BJ (cell line): ENCODE data around the gene R3HDML. TPM values are rescaled to one million over a fixed set of nuclear protein-coding genes. Genes with fewer than 3 reads are reported as not detected.

Experiments
- CTCF ChIA-PET: fragments of 350-600 bp; formaldehyde crosslinking; extraction: SDS; loops from one replicate; lab custom pipeline; 2021; ENCODE audit warnings: antibody characterized with exemption, inconsistent platforms; lab: Yijun Ruan, JAX
- POLR2A ChIA-PET: fragments of 300-600 bp; sonication (Branson Sonifier 250); formaldehyde crosslinking; extraction: SDS; loops from one replicate; lab custom pipeline; 2021; ENCODE audit warnings: antibody characterized with exemption; lab: Charles Lee
- DNase-seq: peaks from one replicate; pipeline ENCODE4 v3.0.0-alpha.2; 2011; ENCODE audit warnings: low read depth
- H3K27me3 ChIP-seq: 2 replicates; pipeline ENCODE4 v1.6.0; 2011; ENCODE audit warnings: low read length; ENCODE audit not compliant: control insufficient read depth, insufficient read depth
- H3K36me3 ChIP-seq: 2 replicates; pipeline ENCODE4 v1.5.1; 2011; ENCODE audit warnings: low read length; ENCODE audit not compliant: control insufficient read depth, insufficient read depth
- H3K4me3 ChIP-seq: 2 replicates; pipeline ENCODE4 v1.5.1; 2011; ENCODE audit warnings: low read depth, mild to moderate bottlenecking, control low read depth, low read length
- CTCF ChIP-seq: IDR thresholded peaks from 2 replicates; pipeline ENCODE4 v1.5.1; 2011; ENCODE audit warnings: low read depth, mild to moderate bottlenecking, control low read depth, inconsistent platforms, low read length, moderate library complexity; ENCODE audit not compliant: insufficient read depth
- polyA minus RNA-seq: library from RNA; depleted of rRNA, polyadenylated mRNA; stranded (reverse); fragments of >200 nt; gene quantifications from 2 replicates; pipeline ENCODE4 v1.2.3, GENCODE V29; 2011; rRNA and poly(A)+ RNA removed
- polyA plus RNA-seq: library from polyadenylated mRNA; depleted of rRNA; stranded (reverse); fragments of >200 nt; gene quantifications from 2 replicates; pipeline ENCODE4 v1.2.3, GENCODE V29; 2011; rRNA removed

The R3HDML gene
- not detected in 2 replicates for polyA plus RNA-seq
- polyA minus RNA-seq, result not detected in 2 replicates

- DNase-seq, result no peak
- POLR2A ChIA-PET, result no interaction called here
- Histone ChIP-seq H3K4me3 (no peak within 1 kb of the TSS), H3K36me3 (no peaks in the 10 kb centered on the region), H3K27me3 (peaks cover 20% of the 10 kb centered on the region)
- CTCF ChIA-PET, result interaction anchor here (0.7 kb wide), 1 partner anchor 8 kb away, joined by 3 read pairs; no protein-coding TSS in a partner anchor
- no peak for TF ChIP-seq CTCF
Measured at GRCh38 chr20:44336725-44337380, at the start of gene R3HDML. TSS of gene R3HDML (plus strand) at chr20:44337043. CDS start at chr20:44337158, 115 bp downstream.

- POLR2A ChIA-PET, result no interaction called here
- no peak for DNase-seq
- TF ChIP-seq CTCF, result no peak
- no peak overlapping the region for H3K4me3 ChIP-seq
- CTCF ChIA-PET, result no interaction called here
- no peaks in the 10 kb centered on the region for H3K36me3 ChIP-seq
- no peaks in the 10 kb centered on the region for H3K27me3 ChIP-seq
Measured at GRCh38 chr20:44287272-44288097, 49.4 kb upstream of the R3HDML start.

- ChIA-PET POLR2A (no interaction called here), CTCF (no interaction called here)
- DNase-seq, result no peak
- Histone ChIP-seq H3K27me3 (no peaks in the 10 kb centered on the region), H3K36me3 (no peaks in the 10 kb centered on the region), H3K4me3 (no peak overlapping the region)
- no peak for TF ChIP-seq CTCF
Measured at GRCh38 chr20:44288252-44288651, 48.6 kb upstream of the R3HDML start.

GRCh38 chr20:44291754-44292153 lies 45.1 kb upstream of the R3HDML start:
- TF ChIP-seq CTCF, result no peak
- CTCF ChIA-PET, result interaction anchor here (0.7 to 1.2 kb wide), 3 partner anchors 9 to 510 kb away, joined by 3 to 5 read pairs (median 4); partner anchors contain the start of gene FITM2

GRCh38 chr20:44296011-44296410 lies 40.8 kb upstream of the R3HDML start:
- ChIA-PET CTCF (interaction anchor here (2.4 kb wide), 1 partner anchor 15 kb away, joined by 9 read pairs; the partner anchor contains the start of gene FITM2), POLR2A (no interaction called here)
- H3K36me3 ChIP-seq, result no peaks in the 10 kb centered on the region
- no peaks in the 10 kb centered on the region for H3K27me3 ChIP-seq
- TF ChIP-seq CTCF, result no peak
- no peak for DNase-seq
- H3K4me3 ChIP-seq, result no peak overlapping the region

More at GRCh38 chr20:44291754-44292153, 45.1 kb upstream of the R3HDML start:
- no peak for DNase-seq
- POLR2A ChIA-PET, result no interaction called here
- Histone ChIP-seq H3K4me3 (no peak overlapping the region), H3K36me3 (no peaks in the 10 kb centered on the region), H3K27me3 (no peaks in the 10 kb centered on the region)
